CD4-positive, alpha-beta T cell (primary cell): Measurements from ENCODE around the gene UNC13C. TPM values are rescaled to one million over a fixed set of nuclear protein-coding genes. Genes with fewer than 3 reads are reported as not detected.

ENCODE experiments used
- ATAC-seq: fragments of 200-7000 bp; cut with Tn5 transposase; one replicate; pipeline ENCODE4 v1.10.0; 2022; ENCODE audit warnings: mild to moderate bottlenecking; ENCODE audit not compliant: poor library complexity
- CTCF ChIA-PET: fragments of 350-600 bp; sonication (Branson Sonifier 250); formaldehyde crosslinking; loops from one replicate; lab custom pipeline; 2021; ENCODE audit warnings: antibody characterized with exemption, inconsistent platforms; lab: Charles Lee
- POLR2A ChIA-PET: fragments of 350-600 bp; sonication (Branson Sonifier 250); formaldehyde crosslinking; loops from one replicate; lab custom pipeline; 2021; ENCODE audit warnings: antibody characterized with exemption, inconsistent platforms; lab: Charles Lee
- DNase-seq, 14 experiments: peaks; one replicate each; pipeline ENCODE4 v3.0.0-alpha.2; 2013 to 2020; ENCODE audit warnings: mixed read lengths in 2 of 14
- H3K27ac ChIP-seq, 2 donors: one replicate each; pipeline versions ENCODE4 v1.5.1 to v1.7.0; 2013; ENCODE audit warnings: low read length in 2 of 2, low read depth in 1 of 2, mild to moderate bottlenecking in 1 of 2
- H3K27me3 ChIP-seq, 2 experiments: 1 replicate in 1 of 2; 2 replicates in 1 of 2; pipeline versions ENCODE4 v1.6.1 to v1.7.0; 2013; ENCODE audit warnings: low read length in 2 of 2, control low read depth in 1 of 2, mild to moderate bottlenecking in 1 of 2, moderate library complexity in 1 of 2; ENCODE audit not compliant: insufficient read depth in 2 of 2, control insufficient read depth in 1 of 2
- H3K36me3 ChIP-seq: one replicate; pipeline ENCODE4 v1.6.1; 2013; ENCODE audit warnings: low read length, control low read depth; ENCODE audit not compliant: insufficient read depth
- H3K4me1 ChIP-seq: one replicate; pipeline ENCODE4 v1.6.1; 2013; ENCODE audit warnings: low read length, control low read depth; ENCODE audit not compliant: insufficient read depth
- H3K4me3 ChIP-seq: one replicate; pipeline ENCODE4 v1.5.1; 2013; ENCODE audit warnings: mild to moderate bottlenecking, low read length, moderate library complexity
- H3K9me3 ChIP-seq, 2 experiments: 1 replicate in 1 of 2; 2 replicates in 1 of 2; pipeline versions ENCODE4 v1.6.1 to v1.7.0; 2013; ENCODE audit warnings: low read length in 2 of 2, mild to moderate bottlenecking in 2 of 2, control low read depth in 1 of 2, moderate library complexity in 1 of 2; ENCODE audit not compliant: control insufficient read depth in 1 of 2, insufficient read depth in 1 of 2
- H3K27ac Mint-ChIP-seq: one replicate; pipeline ENCODE4 v1.8.0; 2020; ENCODE audit warnings: mixed read lengths
- H3K27me3 Mint-ChIP-seq: one replicate; pipeline ENCODE4 v1.8.0; 2021; ENCODE audit warnings: mixed read lengths
- H3K36me3 Mint-ChIP-seq: one replicate; pipeline ENCODE4 v1.8.0; 2021; ENCODE audit warnings: low read depth, mixed read lengths
- H3K4me1 Mint-ChIP-seq: one replicate; pipeline ENCODE4 v1.8.0; 2021; ENCODE audit warnings: low read depth, mixed read lengths
- H3K4me3 Mint-ChIP-seq: one replicate; pipeline ENCODE4 v1.8.0; 2020; ENCODE audit warnings: mild to moderate bottlenecking, mixed read lengths
- H3K9me3 Mint-ChIP-seq: one replicate; pipeline ENCODE4 v1.8.0; 2020; ENCODE audit warnings: mixed read lengths
- CTCF ChIP-seq: fragments of 200-600 bp; IDR thresholded peaks from one replicate; pipeline ENCODE4 v1.8.0; 2022; ENCODE audit warnings: antibody characterized with exemption, mild to moderate bottlenecking
- intact Hi-C, 2 experiments: fragments of 100-400 bp; cut with DNase I in 1 of 2; cut with micrococcal nuclease in 1 of 2; formaldehyde crosslinking; loops; one replicate each; pipeline versions ENCODE4 v1.15.1 to v1.9.0; 2023 to 2025; cut with DNase I, micrococcal nuclease
- total RNA-seq, 174 experiments: library from RNA in 2 of 174; stranded (reverse) in 2 of 174; gene quantifications; one replicate each; pipeline ENCODE4 v1.2.3 and lab custom pipeline; 2021 to 2026

The UNC13C gene
- total RNA-seq, 2 experiments from 2014 or later = not detected

GRCh38 chr15:54518156-54518882 is 540.1 kb downstream of the UNC13C start:
- no peak for TF ChIP-seq CTCF
- no peaks in the 10 kb centered on the region for H3K36me3 Mint-ChIP-seq
- Histone ChIP-seq H3K27ac (no peak overlapping the region), H3K4me1 (no peaks in the 10 kb centered on the region), H3K9me3 (no peaks in the 10 kb centered on the region), H3K4me3 (no peak overlapping the region), H3K36me3 (no peaks in the 10 kb centered on the region), H3K27me3 (no peaks in the 10 kb centered on the region)
- H3K9me3 Mint-ChIP-seq = no peaks in the 10 kb centered on the region
- no peaks in the 10 kb centered on the region for H3K27me3 Mint-ChIP-seq
- ATAC-seq = no peak
- DNase-seq = no peak
- intact Hi-C loops = loop anchor here in 1 of 2 experiments (2.0 kb wide), 1 partner anchor 26 kb away; no protein-coding TSS in a partner anchor
- ChIA-PET POLR2A (no interaction called here), CTCF (interaction anchor here (1.0 kb wide), 1 partner anchor 24 kb away, joined by 3 read pairs; no protein-coding TSS in a partner anchor)
- peaks cover 24% of the 10 kb centered on the region for H3K4me1 Mint-ChIP-seq
- H3K27ac Mint-ChIP-seq = no peak overlapping the region
- H3K4me3 Mint-ChIP-seq = no peak overlapping the region

- H3K27ac ChIP-seq = no peak overlapping the region
- Mint-ChIP-seq H3K4me1 (peaks cover 24% of the 10 kb centered on the region), H3K9me3 (no peaks in the 10 kb centered on the region), H3K27me3 (no peaks in the 10 kb centered on the region), H3K36me3 (no peaks in the 10 kb centered on the region), H3K27ac (no peak overlapping the region), H3K4me3 (peak overlapping the region; percentile 1)
- H3K36me3 ChIP-seq = no peaks in the 10 kb centered on the region
- DNase-seq (peak in 3 of 14 experiments; percentile 10 to 26 (median 15)), ATAC-seq (no peak)
- no peaks in the 10 kb centered on the region for H3K4me1 ChIP-seq
- TF ChIP-seq CTCF = no peak
- POLR2A ChIA-PET = no interaction called here
- no peak overlapping the region for H3K4me3 ChIP-seq
- no peaks in the 10 kb centered on the region for H3K9me3 ChIP-seq
- H3K27me3 ChIP-seq = no peaks in the 10 kb centered on the region
- intact Hi-C loops = loop anchor here in 1 of 2 experiments (2.0 kb wide), 1 partner anchor 25 kb away; no protein-coding TSS in a partner anchor
- CTCF ChIA-PET = no interaction called here
Measured at GRCh38 chr15:54519577-54519976, 541.3 kb downstream of the UNC13C start.

- Histone ChIP-seq H3K27me3 (no peaks in the 10 kb centered on the region), H3K4me1 (no peaks in the 10 kb centered on the region), H3K4me3 (no peak overlapping the region), H3K9me3 (no peaks in the 10 kb centered on the region), H3K36me3 (no peaks in the 10 kb centered on the region), H3K27ac (no peak overlapping the region)
- H3K27me3 Mint-ChIP-seq = no peaks in the 10 kb centered on the region
- H3K27ac Mint-ChIP-seq = no peak overlapping the region
- H3K4me1 Mint-ChIP-seq = peaks cover 24% of the 10 kb centered on the region
- TF ChIP-seq CTCF = no peak
- H3K4me3 Mint-ChIP-seq = no peak overlapping the region
- DNase-seq = no peak
- intact Hi-C loops = no loop called here
- POLR2A ChIA-PET = no interaction called here
- ATAC-seq = no peak
- H3K36me3 Mint-ChIP-seq = no peaks in the 10 kb centered on the region
- CTCF ChIA-PET = no interaction called here
- no peaks in the 10 kb centered on the region for H3K9me3 Mint-ChIP-seq
Measured at GRCh38 chr15:54520616-54521015, 542.4 kb downstream of the UNC13C start.
